OCI-LY7 (cell line): ENCODE data around the gene NUP88. TPM values are rescaled to one million over a fixed set of nuclear protein-coding genes. Genes with fewer than 3 reads are reported as not detected.

Experiments
- BruUV-seq: library from RNA; stranded (reverse); fragments of 400-500 nt; replicated peaks from 2 replicates; lab custom pipeline; 2021; lab: Mats Ljungman, UMichigan
- CTCF ChIA-PET: fragments of 300-600 bp; sonication (Branson Sonifier 250); formaldehyde crosslinking; loops from one replicate; lab custom pipeline; 2022; ENCODE audit warnings: antibody characterized with exemption; ENCODE audit not compliant: unreplicated experiment; lab: Charles Lee
- POLR2A ChIA-PET: fragments of 300-600 bp; sonication (Branson Sonifier 250); formaldehyde crosslinking; loops from one replicate; lab custom pipeline; 2022; ENCODE audit warnings: antibody characterized with exemption; lab: Charles Lee
- DNase-seq: peaks from one replicate; pipeline ENCODE4 v3.0.0-alpha.2; 2015; ENCODE audit warnings: low spot score
- H2AFZ ChIP-seq: fragments of 200-600 bp; sonication (generic), shearing (Covaris generic); 2 replicates; pipeline ENCODE4 v1.6.1; 2014; ENCODE audit warnings: mild to moderate bottlenecking, antibody characterized with exemption, low read length, moderate library complexity
- H3K27ac ChIP-seq: fragments of 200-600 bp; sonication (generic); 2 replicates; pipeline ENCODE4 v1.5.1; 2014; ENCODE audit warnings: mixed run types, low read depth, mild to moderate bottlenecking, moderate library complexity, low read length, inconsistent platforms; ENCODE audit not compliant: poor library complexity, severe bottlenecking
- H3K36me3 ChIP-seq: fragments of 200-600 bp; sonication (generic); 2 replicates; pipeline ENCODE4 v1.6.1; 2014; ENCODE audit warnings: mild to moderate bottlenecking, antibody characterized with exemption, low read length, moderate library complexity, mixed read lengths; ENCODE audit not compliant: insufficient read depth
- H3K4me1 ChIP-seq: fragments of 200-600 bp; sonication (generic); 2 replicates; pipeline ENCODE4 v1.5.1; 2014; ENCODE audit warnings: mild to moderate bottlenecking, low read length; ENCODE audit not compliant: insufficient read depth, poor library complexity, severe bottlenecking
- H3K4me2 ChIP-seq: fragments of 200-600 bp; sonication (generic); 2 replicates; pipeline ENCODE4 v1.6.1; 2014; ENCODE audit warnings: mild to moderate bottlenecking, low read length
- H3K4me3 ChIP-seq: fragments of 200-600 bp; sonication (generic); 2 replicates; pipeline ENCODE4 v1.5.1; 2014; ENCODE audit warnings: mild to moderate bottlenecking, low read depth, low read length; ENCODE audit not compliant: poor library complexity, severe bottlenecking
- H3K79me2 ChIP-seq: fragments of 200-600 bp; sonication (generic); 2 replicates; pipeline ENCODE4 v1.6.1; 2016; ENCODE audit warnings: low read depth, mild to moderate bottlenecking, low read length, moderate library complexity, mixed read lengths; ENCODE audit not compliant: insufficient read depth
- H3K9me2 ChIP-seq: fragments of 200-600 bp; sonication (generic); 2 replicates; pipeline ENCODE4 v1.6.1; 2016; ENCODE audit warnings: mild to moderate bottlenecking, low read length, mixed read lengths; ENCODE audit not compliant: insufficient read depth
- H3K9me3 ChIP-seq: fragments of 200-600 bp; sonication (generic); 2 replicates; pipeline ENCODE4 v1.6.1; 2014; ENCODE audit warnings: mild to moderate bottlenecking, mixed run types, low read length, mixed read lengths
- H4K20me1 ChIP-seq: fragments of 200-600 bp; sonication (generic); 2 replicates; pipeline ENCODE4 v1.6.1; 2014; ENCODE audit warnings: mild to moderate bottlenecking, antibody characterized with exemption, low read length, moderate library complexity, mixed read lengths; ENCODE audit not compliant: insufficient read depth
- CTCF ChIP-seq: fragments of 200-600 bp; sonication (generic); conservative IDR thresholded peaks from 2 replicates; pipeline ENCODE4 v1.5.1; 2014; ENCODE audit warnings: mild to moderate bottlenecking, antibody characterized with exemption, low read length, moderate library complexity, mixed read lengths
- EZH2phosphoT487 ChIP-seq: fragments of 200-600 bp; sonication (generic); IDR thresholded peaks from 2 replicates; pipeline ENCODE4 v1.6.1; 2018; ENCODE audit warnings: low read depth, borderline replicate concordance, mild to moderate bottlenecking, mixed run types, antibody characterized with exemption, low read length, moderate library complexity, mixed read lengths
- intact Hi-C: fragments of 100-400 bp; cut with micrococcal nuclease; formaldehyde crosslinking; loops from one replicate; pipeline ENCODE4 v1.10.0; 2022; ENCODE audit not compliant: unreplicated experiment
- total RNA-seq, 2 experiments: library from RNA; depleted of rRNA in 1 of 2; stranded (reverse); fragments of >200 nt in 1 of 2; shearing (Covaris generic) in 1 of 2; gene quantifications; 2 replicates each; pipeline ENCODE4 v1.2.3, GENCODE V29; 2014 to 2022

NUP88 gene
- total RNA-seq, 2 experiments from 2014 or later, result 238 to 262 TPM

GRCh38 chr17:5429191-5429887 lies 9.9 kb upstream of the NUP88 start:
- no peaks in the 10 kb centered on the region for H3K79me2 ChIP-seq
- CTCF ChIA-PET, result interaction anchor here (1.3 kb wide), 1 partner anchor 10 kb away, joined by 4 read pairs; the partner anchor contains the start of gene C1QBP
- POLR2A ChIA-PET, result interaction anchor here (1.5 kb wide), 1 partner anchor 10 kb away, joined by 3 read pairs; the partner anchor contains the start of gene NUP88

GRCh38 chr17:5425826-5426225 lies 6.4 kb upstream of the NUP88 start:
- no peak overlapping the region for H3K27ac ChIP-seq
- DNase-seq, result no peak
- ChIA-PET CTCF (no interaction called here), POLR2A (no interaction called here)
- H3K4me3 ChIP-seq, result no peak overlapping the region
- no peak overlapping the region for H2AFZ ChIP-seq
- H3K9me3 ChIP-seq, result no peaks in the 10 kb centered on the region
- H3K9me2 ChIP-seq, result no peaks in the 10 kb centered on the region
- peaks cover 21% of the 10 kb centered on the region for H3K79me2 ChIP-seq
- H3K4me2 ChIP-seq, result no peak overlapping the region
- intact Hi-C loops, result no loop called here
- H3K4me1 ChIP-seq, result peaks cover 14% of the 10 kb centered on the region
- no peaks in the 10 kb centered on the region for H4K20me1 ChIP-seq
- no TSS peak for BruUV-seq
- H3K36me3 ChIP-seq, result peaks cover 95% of the 10 kb centered on the region
- TF ChIP-seq CTCF, result no peak
- TF ChIP-seq EZH2phosphoT487, result no peak

More at GRCh38 chr17:5429191-5429887, 9.9 kb upstream of the NUP88 start:
- no peak overlapping the region for H3K4me2 ChIP-seq
- no peaks in the 10 kb centered on the region for H3K4me1 ChIP-seq
- no peak for DNase-seq
- peaks cover 99% of the 10 kb centered on the region for H3K36me3 ChIP-seq
- H3K9me2 ChIP-seq, result no peaks in the 10 kb centered on the region
- no peaks in the 10 kb centered on the region for H4K20me1 ChIP-seq
- intact Hi-C loops, result no loop called here
- H3K9me3 ChIP-seq, result no peaks in the 10 kb centered on the region
- H3K4me3 ChIP-seq, result no peak overlapping the region
- H2AFZ ChIP-seq, result no peak overlapping the region
- no peak overlapping the region for H3K27ac ChIP-seq
- no TSS peak for BruUV-seq
- TF ChIP-seq CTCF, result no peak
- no peak for TF ChIP-seq EZH2phosphoT487

- H3K4me3 ChIP-seq, result no peak overlapping the region
- intact Hi-C loops, result no loop called here
- ChIA-PET POLR2A (interaction anchor here (0.7 to 0.9 kb wide), 2 partner anchors 14 to 40 kb away, joined by 3 read pairs; partner anchors contain the start of gene C1QBP), CTCF (no interaction called here)
- no TSS peak for BruUV-seq
- no peak overlapping the region for H3K4me2 ChIP-seq
- H4K20me1 ChIP-seq, result no peaks in the 10 kb centered on the region
- peaks cover 86% of the 10 kb centered on the region for H3K36me3 ChIP-seq
- TF ChIP-seq EZH2phosphoT487 (no peak), CTCF (no peak)
- peaks cover 28% of the 10 kb centered on the region for H3K79me2 ChIP-seq
- H3K9me2 ChIP-seq, result no peaks in the 10 kb centered on the region
- H3K27ac ChIP-seq, result no peak overlapping the region
- no peaks in the 10 kb centered on the region for H3K9me3 ChIP-seq
- peaks cover 16% of the 10 kb centered on the region for H3K4me1 ChIP-seq
- DNase-seq, result no peak
- no peak overlapping the region for H2AFZ ChIP-seq
These were observed 5.4 kb upstream of the NUP88 start for GRCh38 chr17:5424909-5425308.
